ENCODE measurements around the gene FOXP4.

Gene FOXP4

DNA sequence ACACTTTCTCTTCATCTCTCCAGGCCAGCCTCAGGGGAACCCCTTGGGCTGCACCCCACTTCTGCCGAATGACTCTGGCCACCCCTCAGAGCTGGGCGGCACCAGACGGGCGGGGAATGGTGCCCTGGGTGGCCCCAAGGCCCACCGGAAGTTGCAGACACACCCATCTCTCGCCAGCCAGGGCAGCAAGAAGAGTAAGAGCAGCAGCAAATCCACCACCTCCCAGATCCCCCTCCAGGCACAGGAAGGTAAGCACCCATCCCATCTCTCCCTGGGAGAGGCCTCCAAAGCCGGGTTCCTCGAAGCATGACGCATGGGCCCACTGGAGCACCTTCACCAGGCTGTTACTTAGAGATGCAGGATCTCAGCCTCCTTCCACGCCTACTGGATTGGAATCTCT lies 103.4 kb downstream of the FOXP4 start:
- no peak for DNase-seq

DNA sequence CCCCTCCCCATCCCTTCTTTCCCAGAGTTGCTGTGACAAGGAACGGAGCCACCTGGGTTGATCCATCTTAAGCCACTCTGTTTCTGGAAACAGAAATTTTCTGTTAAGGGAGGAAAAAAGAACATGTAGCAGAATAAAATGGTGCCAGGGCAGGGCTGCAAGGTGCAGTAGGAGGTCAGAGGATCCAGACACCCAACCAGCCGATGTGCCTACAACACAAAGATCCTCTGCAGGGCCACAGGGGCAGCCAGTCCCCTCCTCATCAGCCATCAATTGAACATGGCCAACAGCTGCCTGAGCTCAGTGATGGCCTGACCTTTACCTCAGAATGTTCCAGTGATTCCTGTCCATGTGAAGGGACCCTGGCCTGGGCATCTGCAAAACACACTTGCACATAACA lies 103.9 kb downstream of the FOXP4 start:
- DNase-seq: no peak

DNA sequence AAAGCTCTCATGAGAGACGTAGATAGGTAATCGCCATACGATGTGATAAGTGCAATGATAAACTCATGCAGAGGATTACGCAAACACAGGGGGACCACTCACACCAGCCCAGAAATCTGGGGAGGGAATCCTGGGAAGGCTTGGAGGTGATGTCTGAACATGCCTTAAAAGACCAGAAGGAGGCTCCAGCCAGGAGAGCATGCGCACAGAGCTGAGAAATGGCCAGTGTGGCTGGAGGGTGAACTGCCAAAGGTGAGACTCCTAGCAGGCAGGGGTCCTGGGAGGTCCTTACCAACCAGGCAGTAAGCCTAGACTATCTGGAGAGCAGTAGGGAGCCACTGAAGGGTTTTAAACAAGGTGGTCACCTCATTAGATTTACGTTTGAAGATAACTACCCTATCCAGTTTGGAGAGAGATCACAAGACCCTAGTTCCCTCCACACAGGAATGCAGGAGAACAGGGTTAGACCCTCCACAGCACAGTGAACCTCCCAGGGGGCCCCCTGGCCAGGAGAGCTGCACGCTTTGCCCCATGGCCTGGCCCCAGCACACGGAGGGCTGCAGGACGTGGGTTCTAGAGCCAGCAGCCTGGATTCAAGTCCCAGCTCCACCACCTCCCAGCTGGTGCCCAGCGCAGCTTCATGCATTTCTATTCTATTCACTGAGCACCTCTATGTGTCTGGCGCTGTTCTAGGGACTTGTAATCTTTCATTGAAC lies 105.2 kb downstream of the FOXP4 start:
- DNase-seq: no peak

Data from activated CD4-positive, alpha-beta T cell treated with anti-CD3 and anti-CD28 coated beads for 1 hour (primary cell).